ENCODE measurements around the gene GRB7. TPM values are rescaled to one million over a fixed set of nuclear protein-coding genes. Genes with fewer than 3 reads are reported as not detected.
A peak's percentile ranks its signal among the peaks of the same experiment; 100 is the strongest.
"Not testable (repeated sequence)": the region's sequence is repeated elsewhere in the genome, so short reads cannot be mapped to it uniquely, and the experiment has no call there.

Gene GRB7
- total RNA-seq, 1 experiment from 2014 or later: 2,531 TPM

- no peak overlapping the region for H3K4me3 Mint-ChIP-seq (ENCODE audit: low read depth, unreplicated experiment)
- BruUV-seq (replicated peaks): no TSS peak
- H3K4me1 Mint-ChIP-seq (ENCODE audit: low read depth, unreplicated experiment): peaks cover 47% of the 10 kb centered on the region
- no peaks in the 10 kb centered on the region for H3K27me3 Mint-ChIP-seq (ENCODE audit: unreplicated experiment)
- no peak for TF ChIP-seq CTCF (IDR thresholded peaks at IDR 0.05; ENCODE audit: unreplicated experiment)
- intact Hi-C loops (cut with micrococcal nuclease; ENCODE audit: unreplicated experiment): loop anchor here (5.0 kb wide), 1 partner anchor 387 kb away; no protein-coding TSS in a partner anchor
- H3K36me3 Mint-ChIP-seq (ENCODE audit: insufficient read depth, unreplicated experiment): peaks cover 98% of the 10 kb centered on the region
- peak overlapping the region; percentile 3 for H3K27ac Mint-ChIP-seq (ENCODE audit: unreplicated experiment)
- H3K9me3 Mint-ChIP-seq (ENCODE audit: low read depth, unreplicated experiment): no peaks in the 10 kb centered on the region
- no peak for DNase-seq
- CTCF ChIA-PET: interaction anchor here (0.5 to 161.2 kb wide), 25 partner anchors 5 to 1136 kb away, joined by 3 to 42089 read pairs (median 4); partner anchors contain the start of genes ERBB2, GRB7, GSDMA and GSDMB
Measured at GRCh38 chr17:39709998-39710964, 27.5 kb upstream of the GRB7 start.

GRCh38 chr17:39711071-39711470 lies 26.7 kb upstream of the GRB7 start:
- H3K4me3 Mint-ChIP-seq (ENCODE audit: low read depth, unreplicated experiment); H3K9me3 Mint-ChIP-seq (ENCODE audit: low read depth, unreplicated experiment); DNase-seq; H3K27me3 Mint-ChIP-seq (ENCODE audit: unreplicated experiment); intact Hi-C loops (cut with micrococcal nuclease; ENCODE audit: unreplicated experiment); H3K27ac Mint-ChIP-seq (ENCODE audit: unreplicated experiment); BruUV-seq (replicated peaks): not testable (repeated sequence)
- peaks cover 39% of the 10 kb centered on the region for H3K4me1 Mint-ChIP-seq (ENCODE audit: low read depth, unreplicated experiment)
- peaks cover 98% of the 10 kb centered on the region for H3K36me3 Mint-ChIP-seq (ENCODE audit: insufficient read depth, unreplicated experiment)
- CTCF ChIA-PET: interaction anchor here (0.5 to 161.2 kb wide), 22 partner anchors 4 to 1135 kb away, joined by 3 to 42089 read pairs (median 4); partner anchors contain the start of genes ERBB2, GRB7, GSDMA and GSDMB

GRCh38 chr17:39711851-39712250 lies 25.9 kb upstream of the GRB7 start:
- intact Hi-C loops (cut with micrococcal nuclease; ENCODE audit: unreplicated experiment): no loop called here
- no peak for TF ChIP-seq CTCF (IDR thresholded peaks at IDR 0.05; ENCODE audit: unreplicated experiment)
- DNase-seq: no peak
- peak overlapping the region; percentile 0 for H3K27ac Mint-ChIP-seq (ENCODE audit: unreplicated experiment)
- no peak overlapping the region for H3K4me3 Mint-ChIP-seq (ENCODE audit: low read depth, unreplicated experiment)
- BruUV-seq (replicated peaks): no TSS peak
- CTCF ChIA-PET: interaction anchor here (0.7 to 161.2 kb wide), 7 partner anchors 3 to 1938 kb away, joined by 4 to 42089 read pairs (median 8195); partner anchors contain the start of genes ERBB2, GRB7, GSDMA and GSDMB
- peaks cover 37% of the 10 kb centered on the region for H3K4me1 Mint-ChIP-seq (ENCODE audit: low read depth, unreplicated experiment)
- no peaks in the 10 kb centered on the region for H3K9me3 Mint-ChIP-seq (ENCODE audit: low read depth, unreplicated experiment)
- peaks cover 98% of the 10 kb centered on the region for H3K36me3 Mint-ChIP-seq (ENCODE audit: insufficient read depth, unreplicated experiment)
- H3K27me3 Mint-ChIP-seq (ENCODE audit: unreplicated experiment): no peaks in the 10 kb centered on the region

- Mint-ChIP-seq H3K27ac (ENCODE audit: unreplicated experiment) (no peak overlapping the region), H3K36me3 (ENCODE audit: insufficient read depth, unreplicated experiment) (peaks cover 98% of the 10 kb centered on the region), H3K9me3 (ENCODE audit: low read depth, unreplicated experiment) (no peaks in the 10 kb centered on the region), H3K4me3 (ENCODE audit: low read depth, unreplicated experiment) (no peak overlapping the region), H3K4me1 (ENCODE audit: low read depth, unreplicated experiment) (peaks cover 22% of the 10 kb centered on the region), H3K27me3 (ENCODE audit: unreplicated experiment) (no peaks in the 10 kb centered on the region)
- BruUV-seq (replicated peaks): no TSS peak
- intact Hi-C loops (cut with micrococcal nuclease; ENCODE audit: unreplicated experiment): no loop called here
- no peak for DNase-seq
- CTCF ChIA-PET: interaction anchor here (0.5 to 161.2 kb wide), 20 partner anchors 1 to 1233 kb away, joined by 3 to 42089 read pairs (median 6); partner anchors contain the start of genes ERBB2, GRB7, GSDMA and GSDMB
- no peak for TF ChIP-seq CTCF (IDR thresholded peaks at IDR 0.05; ENCODE audit: unreplicated experiment)
Measured at GRCh38 chr17:39714234-39714633, 23.5 kb upstream of the GRB7 start.
